Heart right ventricle (tissue), 16 donors: ENCODE results near the gene MS4A6A. TPM values are rescaled to one million over a fixed set of nuclear protein-coding genes. Genes with fewer than 3 reads are reported as not detected.

Source experiments
- ATAC-seq, 8 donors: fragments of 200-7000 bp; cut with Tn5 transposase; one replicate each; pipeline ENCODE4 v1.9.1; 2020; ENCODE audit warnings: mild to moderate bottlenecking in 8 of 8, moderate library complexity in 8 of 8, moderate number of reproducible peaks in 1 of 8
- DNase-seq, 2 donors: peaks; one replicate each; pipeline ENCODE4 v3.0.0-alpha.2; 2020
- H3K27ac ChIP-seq, 10 donors: fragments of 200-600 bp; sonication (generic) in 2 of 10; one replicate each; pipeline versions ENCODE4 v1.5.0 to v1.8.0; 2020 to 2022; ENCODE audit warnings: mild to moderate bottlenecking in 3 of 10
- H3K27me3 ChIP-seq, 7 donors: fragments of 200-600 bp; one replicate each; pipeline ENCODE4 v1.8.0; 2021 to 2022; ENCODE audit warnings: mild to moderate bottlenecking in 2 of 7
- H3K36me3 ChIP-seq, 9 donors: fragments of 200-600 bp; sonication (generic) in 1 of 9; one replicate each; pipeline versions ENCODE4 v1.5.0 to v1.8.0; 2020 to 2022; ENCODE audit warnings: mild to moderate bottlenecking in 2 of 9
- H3K4me1 ChIP-seq, 9 donors: fragments of 200-600 bp; sonication (generic) in 1 of 9; one replicate each; pipeline versions ENCODE4 v1.5.0 to v1.8.0; 2020 to 2022; ENCODE audit warnings: mild to moderate bottlenecking in 4 of 9
- H3K4me3 ChIP-seq, 10 donors: fragments of 200-600 bp; sonication (generic) in 2 of 10; one replicate each; pipeline versions ENCODE4 v1.5.0 to v1.8.0; 2020 to 2022; ENCODE audit warnings: mild to moderate bottlenecking in 7 of 10, moderate library complexity in 2 of 10
- H3K9me3 ChIP-seq, 11 donors: fragments of 200-600 bp in 10 of 11; sonication (generic) in 2 of 11; one replicate each; pipeline versions ENCODE4 v1.5.0 to v1.8.0; 2013 to 2022; ENCODE audit warnings: mild to moderate bottlenecking in 2 of 11, control low read depth in 1 of 11, moderate library complexity in 1 of 11
- WGBS, 2 donors: extraction: QIAGEN DNeasy Blood & Tissue Kit; methylation state at CpG; one replicate each; pipeline ENCODE4 v1.1.7; 2013; ENCODE audit warnings: inconsistent platforms in 1 of 2; 5-methylcytosine and 5-hydroxymethylcytosine counted together
- intact Hi-C, 10 donors: fragments of 100-400 bp; cut with DNase I; formaldehyde crosslinking; loops; one replicate each; pipeline versions ENCODE4 v1.11.1 to v1.14.2; 2022
- polyA plus RNA-seq, 2 donors: library from polyadenylated mRNA; stranded (reverse); fragments of 200-250 nt; gene quantifications; one replicate each; pipeline ENCODE4 v1.2.3, GENCODE V29; 2013
- total RNA-seq, 10 donors: library from RNA; stranded (reverse); fragmentation: NEBNext Ultra II Directional in 3 of 10; extraction: Animal tissue kit (Norgen Biotek cat#: 25700) in 3 of 10; gene quantifications; one replicate each; pipeline versions ENCODE4 v1.2.1 to v1.2.4, GENCODE V29; 2021 to 2023
- TF ChIP-seq, protein P1 (sequence below), 9 donors: fragments of 200-600 bp; sonication (generic) in 2 of 9; IDR thresholded peaks; one replicate each; pipeline versions ENCODE4 v1.5.0 to v1.8.0; 2021 to 2022; ENCODE audit warnings: antibody characterized with exemption in 9 of 9, mild to moderate bottlenecking in 5 of 9, moderate library complexity in 1 of 9
- donor health status: Arrhythmogenic right ventricular cardiomyopathy.
- donor health status: ischemic (EF 13 %, LVEDD 7.1; RV severe dilation, severe dysfunction).
- donor health status: healthy with polysubstance abuse.
- donor health status: DM: no; HTN: yes; CAD: no.
- donor health status: DM: no; HTN: no; CAD: no.
- donor health status: ischemic (EF 25% LVEDD 6.9; RV normal size, moderate dysfunction).
- donor health status: ischemic (EF 25% LVEDD 5.7; RV mildly dilated, moderate dysfunction).
- donor health status: healthy.
- donor health status: DM: yes; HTN: yes; CAD: no.
- donor health status: Ischemic cardiomyopathy.
- donor health status: ischemic (EF 35%, LVEDD 5.7; RV mildly dilated, moderate dysfunction).
- donor health status: nonischemic (EF 11% LVEDD 7.7; RV severe dilation, severe dysfunction).
- donor health status: DM: yes; HTN: yes; CAD: no.
- donor health status: PGD.
- donor health status: ischemic (EF 29% LVEDD 5.4; RV normal size, mild dysfunction).
- donor health status: nonischemic (EF 23%, LVEDD 6.1; RV moderate dilation, normal function).

MS4A6A gene
- total and polyA plus RNA-seq, 12 donors, result 7.9 to 168 (median 22.3) TPM

DNA sequence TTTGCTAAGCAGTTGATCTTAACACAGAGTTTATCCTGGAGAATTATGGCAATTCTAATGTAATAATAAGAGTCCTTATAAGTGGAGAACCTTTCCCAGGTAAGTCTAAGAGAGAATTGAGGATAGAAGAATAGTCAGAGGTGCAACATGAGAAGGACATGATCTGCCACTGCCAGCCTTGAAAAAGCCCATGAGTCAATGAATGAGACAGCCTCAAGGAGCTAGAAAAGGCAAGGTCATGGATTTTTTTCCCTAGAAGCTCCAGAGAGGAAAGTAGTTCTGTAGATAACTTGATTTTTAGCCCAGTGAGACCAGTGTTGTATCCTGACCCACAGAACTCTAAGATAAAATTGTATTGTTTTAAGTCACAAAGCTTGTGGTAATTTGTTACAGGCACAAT is 16.9 kb downstream of the MS4A6A start:
- TF ChIP-seq, protein P1, sequence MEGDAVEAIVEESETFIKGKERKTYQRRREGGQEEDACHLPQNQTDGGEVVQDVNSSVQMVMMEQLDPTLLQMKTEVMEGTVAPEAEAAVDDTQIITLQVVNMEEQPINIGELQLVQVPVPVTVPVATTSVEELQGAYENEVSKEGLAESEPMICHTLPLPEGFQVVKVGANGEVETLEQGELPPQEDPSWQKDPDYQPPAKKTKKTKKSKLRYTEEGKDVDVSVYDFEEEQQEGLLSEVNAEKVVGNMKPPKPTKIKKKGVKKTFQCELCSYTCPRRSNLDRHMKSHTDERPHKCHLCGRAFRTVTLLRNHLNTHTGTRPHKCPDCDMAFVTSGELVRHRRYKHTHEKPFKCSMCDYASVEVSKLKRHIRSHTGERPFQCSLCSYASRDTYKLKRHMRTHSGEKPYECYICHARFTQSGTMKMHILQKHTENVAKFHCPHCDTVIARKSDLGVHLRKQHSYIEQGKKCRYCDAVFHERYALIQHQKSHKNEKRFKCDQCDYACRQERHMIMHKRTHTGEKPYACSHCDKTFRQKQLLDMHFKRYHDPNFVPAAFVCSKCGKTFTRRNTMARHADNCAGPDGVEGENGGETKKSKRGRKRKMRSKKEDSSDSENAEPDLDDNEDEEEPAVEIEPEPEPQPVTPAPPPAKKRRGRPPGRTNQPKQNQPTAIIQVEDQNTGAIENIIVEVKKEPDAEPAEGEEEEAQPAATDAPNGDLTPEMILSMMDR (IDR thresholded peaks at IDR 0.05), result no peak
- no peak overlapping the region for H3K4me3 ChIP-seq
- no peak for ATAC-seq
- H3K27me3 ChIP-seq, result no peaks in the 10 kb centered on the region
- intact Hi-C loops, result no loop called here
- H3K9me3 ChIP-seq, result peaks cover 0 to 9% (median 0%) of the 10 kb centered on the region in 11 donors
- DNase-seq, result no peak
- peaks cover 0 to 23% (median 0%) of the 10 kb centered on the region in 9 donors for H3K4me1 ChIP-seq
- H3K27ac ChIP-seq, result no peak overlapping the region
- peaks cover 0 to 14% (median 0%) of the 10 kb centered on the region in 9 donors for H3K36me3 ChIP-seq

DNA sequence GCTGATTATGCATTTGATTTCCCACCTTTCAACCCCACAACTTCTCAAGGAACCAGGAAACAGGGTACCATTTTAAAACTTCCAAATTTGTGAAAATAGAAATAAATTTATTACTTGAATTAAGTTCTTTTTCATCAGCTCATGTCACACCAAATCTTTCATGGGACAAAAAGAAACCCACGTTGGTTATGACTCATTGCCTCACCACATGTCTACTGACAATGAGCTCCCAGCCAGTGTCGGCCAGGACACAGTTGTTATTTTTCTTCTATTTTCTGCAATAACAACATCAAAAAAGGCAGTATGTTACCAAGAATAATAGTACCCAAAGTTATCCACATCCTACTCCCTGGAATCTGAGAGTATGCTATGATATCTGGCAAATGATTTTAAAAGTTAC is 17.3 kb downstream of the MS4A6A start:
- TF ChIP-seq, protein P1 (IDR thresholded peaks at IDR 0.05), result no peak
- Histone ChIP-seq H3K4me1 (peaks cover 0 to 26% (median 3%) of the 10 kb centered on the region in 9 donors), H3K27ac (no peak overlapping the region), H3K4me3 (no peak overlapping the region), H3K27me3 (no peaks in the 10 kb centered on the region), H3K36me3 (peaks cover 0 to 11% (median 0%) of the 10 kb centered on the region in 9 donors), H3K9me3 (peaks cover 0 to 9% (median 0%) of the 10 kb centered on the region in 11 donors)
- 67 to 71% methylated on average over 2 of the region's 2 CpGs for WGBS, 2 donors
- intact Hi-C loops, result no loop called here
- no peak for DNase-seq
- ATAC-seq, result no peak

DNA sequence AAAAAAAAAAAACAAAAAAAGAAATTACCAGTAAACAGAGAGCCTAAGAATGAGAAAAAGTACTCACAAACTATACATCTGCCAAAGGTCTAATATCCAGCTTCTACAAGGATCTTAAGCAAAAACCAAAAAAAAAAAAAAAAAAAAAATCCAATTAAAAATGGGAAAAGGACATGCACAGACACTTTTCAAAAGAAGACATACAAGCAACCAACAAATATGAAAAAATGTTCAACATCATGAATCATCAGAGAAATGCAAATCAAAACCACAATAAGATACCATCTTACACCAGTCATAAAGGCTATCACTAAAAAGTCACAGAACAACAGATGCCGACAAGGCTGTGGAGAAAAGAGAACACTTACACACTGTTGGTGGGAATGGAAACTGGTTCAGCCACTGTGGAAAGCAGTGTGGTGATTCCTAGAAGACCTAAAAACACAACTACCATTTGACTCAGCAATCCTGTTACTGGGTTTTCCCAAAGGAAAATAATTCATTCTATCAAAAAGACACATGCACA is 18.3 kb downstream of the MS4A6A start:
- no peak overlapping the region for H3K27ac ChIP-seq
- TF ChIP-seq, protein P1 (IDR thresholded peaks at IDR 0.05), result no peak
- intact Hi-C loops, result no loop called here
- H3K4me1 ChIP-seq, result peaks cover 0 to 27% (median 6%) of the 10 kb centered on the region in 9 donors
- no peaks in the 10 kb centered on the region for H3K27me3 ChIP-seq
- ATAC-seq (no peak), DNase-seq (no peak)
- H3K4me3 ChIP-seq, result no peak overlapping the region
- peaks cover 0 to 9% (median 0%) of the 10 kb centered on the region in 11 donors for H3K9me3 ChIP-seq
- WGBS, 2 donors, result 91 to 93% methylated on average over 1 of the region's 1 CpG
- peaks cover 0 to 11% (median 0%) of the 10 kb centered on the region in 9 donors for H3K36me3 ChIP-seq

DNA sequence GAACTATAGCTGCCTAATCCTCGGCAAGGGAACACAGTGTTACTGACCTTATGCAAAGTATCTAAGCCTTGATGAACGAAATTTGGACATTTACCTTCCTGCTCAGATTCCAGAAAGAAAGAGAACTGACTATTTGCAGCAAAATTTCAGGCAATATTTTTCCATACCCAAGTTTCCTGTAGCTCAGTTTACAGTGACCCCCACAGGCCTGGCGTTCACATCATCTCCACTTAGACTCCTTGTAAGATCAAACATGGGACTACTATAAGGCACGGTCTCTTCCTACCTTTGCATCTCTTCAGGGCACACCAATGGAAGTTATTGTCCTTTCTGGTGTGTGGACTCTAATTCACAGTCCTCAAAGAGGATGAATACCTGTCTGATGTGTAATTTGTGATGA is 21.1 kb downstream of the MS4A6A start:
- H3K4me3 ChIP-seq, result no peak overlapping the region
- WGBS, 2 donors, result 68 to 71% methylated on average over 4 of the region's 4 CpGs
- H3K36me3 ChIP-seq, result no peaks in the 10 kb centered on the region
- peaks cover 0 to 28% (median 6%) of the 10 kb centered on the region in 9 donors for H3K4me1 ChIP-seq
- no peak for ATAC-seq
- DNase-seq, result no peak
- intact Hi-C loops, result no loop called here
- H3K27me3 ChIP-seq, result no peaks in the 10 kb centered on the region
- TF ChIP-seq, protein P1 (IDR thresholded peaks at IDR 0.05), result no peak
- peak overlapping the region in 5 of 10 donors; percentile 32 to 58 (median 45) for H3K27ac ChIP-seq
- peaks cover 0 to 9% (median 0%) of the 10 kb centered on the region in 11 donors for H3K9me3 ChIP-seq
